ENCODE measurements around the gene WDR90. TPM values are rescaled to one million over a fixed set of nuclear protein-coding genes. Genes with fewer than 3 reads are reported as not detected.

The WDR90 gene
- total and polyA plus RNA-seq, 2 of the 13 experiments (the other 11 are each of a cell fraction or from before 2014, with no cell fraction given) = 14.9 to 28.9 TPM

- TF ChIP-seq ZBTB42 (CRISPR knock-in tag; IDR thresholded peaks at IDR 0.05) (no peak), KLF11 (CRISPR knock-in tag; IDR thresholded peaks at IDR 0.05) (no peak), SNAPC5 (CRISPR knock-in tag; IDR thresholded peaks at IDR 0.05; ENCODE audit: borderline replicate concordance) (peak; percentile 41; the same call in 1 of the 2 replicates), HDAC1 (CRISPR knock-in tag; IDR thresholded peaks at IDR 0.05) (no peak), HNRNPLL (IDR thresholded peaks at IDR 0.05; ENCODE audit: low read depth, low read length, poor library complexity, severe bottlenecking) (no peak), ZFP1 (CRISPR knock-in tag; IDR thresholded peaks at IDR 0.05) (no peak), AGO2 (optimal IDR thresholded peaks at IDR 0.05; ENCODE audit: low read depth, low read length) (no peak), EP300 (IDR thresholded peaks at IDR 0.05; ENCODE audit: low read depth in 2 of 2, low read length in 2 of 2) (no peak), EP300 (CRISPR knock-in tag; IDR thresholded peaks at IDR 0.05; ENCODE audit: borderline replicate concordance) (no peak), SNAPC2 (CRISPR knock-in tag; IDR thresholded peaks at IDR 0.05) (no peak), ZNF597 (CRISPR knock-in tag; IDR thresholded peaks at IDR 0.05) (no peak), JUNB (CRISPR knock-in tag; IDR thresholded peaks at IDR 0.05; ENCODE audit: borderline replicate concordance) (0 out of 2 replicates have a peak, but pooled peaks have one; percentile 14), TFDP1 (CRISPR knock-in tag; IDR thresholded peaks at IDR 0.05; ENCODE audit: borderline replicate concordance) (peak; percentile 24; the same call in 1 of the 2 replicates), FOXJ3 (CRISPR knock-in tag; IDR thresholded peaks at IDR 0.05; ENCODE audit: borderline replicate concordance) (no peak), ZNF225 (CRISPR knock-in tag; IDR thresholded peaks at IDR 0.05) (no peak), SPEN (CRISPR knock-in tag; IDR thresholded peaks at IDR 0.05; ENCODE audit: low read depth) (no peak; the same call in 1 of the 2 replicates), ZNF678 (CRISPR knock-in tag; IDR thresholded peaks at IDR 0.05) (peak; percentile 66; the same call in 1 of the 2 replicates), SOX5 (CRISPR knock-in tag; IDR thresholded peaks at IDR 0.05; ENCODE audit: borderline replicate concordance) (no peak), STAT6 (CRISPR knock-in tag; IDR thresholded peaks at IDR 0.05; ENCODE audit: borderline replicate concordance) (no peak), RCOR2 (CRISPR knock-in tag; IDR thresholded peaks at IDR 0.05) (no peak), FOXO4 (CRISPR knock-in tag; conservative IDR thresholded peaks at IDR 0.05) (0 out of 2 replicates have a peak, but pooled peaks have one; percentile 89)
Measured at GRCh38 chr16:700684-701584, 51.8 kb downstream of the WDR90 start (continued).
